Measurements from ENCODE around the gene MRPS27. TPM values are rescaled to one million over a fixed set of nuclear protein-coding genes. Genes with fewer than 3 reads are reported as not detected.

Gene MRPS27
- polyA plus RNA-seq, 2 of the 4 experiments (the other 2 are of a cell fraction): 81.0 to 141 TPM

- TF ChIP-seq USF2 (IDR thresholded peaks at IDR 0.05) (no peak), CBX2 (IDR thresholded peaks at IDR 0.05; ENCODE audit: borderline replicate concordance, low read depth) (no peak), REST (IDR thresholded peaks at IDR 0.05) (no peak), POLR2A (IDR thresholded peaks at IDR 0.05; ENCODE audit: low read length) (no peak)
Measured at GRCh38 chr5:72301557-72301956, 18.5 kb downstream of the MRPS27 start (continued).

- no peak for TF ChIP-seq KDM1A (IDR thresholded peaks at IDR 0.05; ENCODE audit: low read depth)
- TF ChIP-seq NPAS2 (CRISPR knock-in tag; IDR thresholded peaks at IDR 0.05; ENCODE audit: borderline replicate concordance): no peak
- no peak for TF ChIP-seq EHF (CRISPR knock-in tag; IDR thresholded peaks at IDR 0.05)
- no peak for TF ChIP-seq ESRRA (IDR thresholded peaks at IDR 0.05; ENCODE audit: borderline replicate concordance, low read length)
- no peak for TF ChIP-seq HOXB13 (CRISPR knock-in tag; IDR thresholded peaks at IDR 0.05; ENCODE audit: low read depth)
- no peak for TF ChIP-seq TFCP2L1 (CRISPR knock-in tag; IDR thresholded peaks at IDR 0.05)
- TF ChIP-seq HEYL (CRISPR knock-in tag; IDR thresholded peaks at IDR 0.05): no peak
- no peak for TF ChIP-seq ZSCAN20 (CRISPR knock-in tag; IDR thresholded peaks at IDR 0.05)
- TF ChIP-seq CBX2 (IDR thresholded peaks at IDR 0.05; ENCODE audit: borderline replicate concordance, low read depth): no peak
- no peak for TF ChIP-seq MAFK (IDR thresholded peaks at IDR 0.05; ENCODE audit: partially characterized antibody)
- no peak for TF ChIP-seq RAD21 (conservative IDR thresholded peaks at IDR 0.05 in 1 of 2, IDR thresholded peaks at IDR 0.05 in 1 of 2)
- TF ChIP-seq FOXS1 (CRISPR knock-in tag; IDR thresholded peaks at IDR 0.05): no peak
- TF ChIP-seq PHF8 (IDR thresholded peaks at IDR 0.05; ENCODE audit: borderline replicate concordance, low read depth): no peak
- TF ChIP-seq HDAC2 (IDR thresholded peaks at IDR 0.05): no peak
- TF ChIP-seq POLR2AphosphoS2 (conservative IDR thresholded peaks at IDR 0.05; ENCODE audit: low read length): no peak
- TF ChIP-seq CTCF (IDR thresholded peaks at IDR 0.05): no peak
- TF ChIP-seq SREBF2 (IDR thresholded peaks at IDR 0.05): no peak
- no peak for TF ChIP-seq MYC (IDR thresholded peaks at IDR 0.05; ENCODE audit: borderline replicate concordance, low read length)
- no peak for TF ChIP-seq CEBPB (IDR thresholded peaks at IDR 0.05)
- ChIA-PET CTCF (no interaction called here), POLR2A (no interaction called here)
- no peak for DNase-seq (ENCODE audit: low read depth in 1 of 2, low spot score in 1 of 2)
- H3K27ac ChIP-seq: no peak overlapping the region
- FAIRE-seq: no peak
- 85% methylated on average over 1 of the region's 1 CpG for WGBS (ENCODE audit: missing lambda C conversion rate)
- no peak overlapping the region for H3K4me2 ChIP-seq
- ATAC-seq: no peak
- H3K4me1 ChIP-seq: peaks cover 8% of the 10 kb centered on the region; the same call in 2 of the 3 replicates
- no peaks in the 10 kb centered on the region for H3K9me3 ChIP-seq
- no peak overlapping the region for H3K4me3 ChIP-seq
Measured at GRCh38 chr5:72300590-72301339, 19.3 kb downstream of the MRPS27 start.
